ENCODE results near the gene BTN3A1. TPM values are rescaled to one million over a fixed set of nuclear protein-coding genes. Genes with fewer than 3 reads are reported as not detected.
"Not testable (repeated sequence)": the region's sequence is repeated elsewhere in the genome, so short reads cannot be mapped to it uniquely, and the experiment has no call there.

BTN3A1 gene
- total RNA-seq, 4 donors from 2014 or later: 12.3 to 29.3 (median 16.6) TPM

GRCh38 chr6:26367114-26367513, 35.0 kb upstream of the BTN3A1 start:
- Histone ChIP-seq H3K27me3 (no peaks in the 10 kb centered on the region), H3K4me1 (peaks cover 0 to 26% (median 15%) of the 10 kb centered on the region in 4 donors), H3K4me3 (no peak overlapping the region), H3K27ac (no peak overlapping the region), H3K9me3 (no peaks in the 10 kb centered on the region), H3K36me3 (peaks cover 0 to 26% (median 0%) of the 10 kb centered on the region in 3 donors)
- no peak for DNase-seq (ENCODE audit: low spot score in 2 of 2)
- no peak for TF ChIP-seq POLR2A (IDR thresholded peaks at IDR 0.05)
- TF ChIP-seq CTCF (IDR thresholded peaks at IDR 0.05): no peak
- TF ChIP-seq EP300 (IDR thresholded peaks at IDR 0.05): no peak
- 89 to 91% methylated on average over 3 of the region's 3 CpGs for WGBS, 2 donors

DNA sequence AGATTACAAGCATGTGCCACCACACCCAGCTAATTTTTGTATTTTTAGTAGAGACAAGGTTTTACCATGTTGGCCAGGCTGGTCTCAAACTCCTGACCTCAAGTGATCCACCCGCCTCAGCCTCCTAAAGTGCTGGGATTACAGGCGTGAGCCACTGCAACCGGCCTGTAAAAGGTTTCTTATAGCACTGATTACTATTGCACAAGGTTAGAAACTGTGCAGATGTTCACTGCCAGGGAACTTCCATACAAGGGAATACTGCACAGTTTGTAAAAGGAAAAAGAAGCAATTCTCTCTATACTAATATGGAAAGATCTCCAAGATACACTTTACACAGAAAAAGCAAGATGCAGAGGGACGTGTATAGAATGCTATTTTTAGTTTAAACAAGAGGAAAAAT, 30.3 kb upstream of the BTN3A1 start:
- H3K4me1 ChIP-seq; H3K27me3 ChIP-seq; DNase-seq (ENCODE audit: low spot score in 2 of 2); H3K27ac ChIP-seq; H3K4me3 ChIP-seq; H3K9me3 ChIP-seq: not testable (repeated sequence)
- WGBS, 2 donors: 75 to 77% methylated on average over 4 of the region's 4 CpGs
- H3K36me3 ChIP-seq: peaks cover 0 to 61% (median 6%) of the 10 kb centered on the region in 3 donors

DNA sequence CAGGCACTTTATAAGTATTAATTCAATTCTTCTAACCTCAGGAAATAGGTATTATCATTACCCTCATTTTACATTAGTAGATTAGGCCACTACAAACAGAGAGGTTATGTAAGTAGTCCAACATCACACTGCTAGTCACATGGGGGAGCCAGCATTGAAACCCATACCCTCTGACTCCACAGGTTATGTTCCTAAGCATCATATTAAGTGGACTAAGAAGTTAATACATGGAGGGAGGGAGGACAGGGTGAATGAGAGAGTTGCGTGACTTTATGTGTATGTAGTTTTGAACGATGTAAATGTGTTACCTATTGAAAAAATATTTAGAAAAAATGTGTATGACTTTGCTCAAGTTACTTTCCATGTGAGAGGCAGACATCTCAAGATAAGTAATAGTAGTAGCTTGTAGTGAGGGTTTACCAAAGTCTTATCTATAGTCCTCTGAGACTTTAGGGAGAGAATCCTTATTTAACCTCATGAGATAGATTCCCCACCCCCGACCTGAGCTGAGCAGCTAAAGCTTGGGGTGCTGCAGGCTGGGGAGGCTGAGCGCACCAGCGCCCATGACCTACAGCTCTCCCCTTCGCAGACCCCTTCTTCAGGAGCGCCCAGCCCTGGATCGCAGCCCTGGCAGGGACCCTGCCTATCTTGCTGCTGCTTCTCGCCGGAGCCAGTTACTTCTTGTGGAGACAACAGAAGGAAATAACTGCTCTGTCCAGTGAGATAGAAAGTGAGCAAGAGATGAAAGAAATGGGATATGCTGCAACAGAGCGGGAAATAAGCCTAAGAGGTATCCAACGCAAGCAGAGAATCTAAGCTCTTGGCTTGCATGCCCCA, 29.5 kb upstream of the BTN3A1 start:
- no peak for TF ChIP-seq POLR2A (IDR thresholded peaks at IDR 0.05)
- no peak for TF ChIP-seq CTCF (IDR thresholded peaks at IDR 0.05)
- no peak for TF ChIP-seq EP300 (IDR thresholded peaks at IDR 0.05)
- 92 to 93% methylated on average over 12 of the region's 12 CpGs for WGBS, 2 donors

DNA sequence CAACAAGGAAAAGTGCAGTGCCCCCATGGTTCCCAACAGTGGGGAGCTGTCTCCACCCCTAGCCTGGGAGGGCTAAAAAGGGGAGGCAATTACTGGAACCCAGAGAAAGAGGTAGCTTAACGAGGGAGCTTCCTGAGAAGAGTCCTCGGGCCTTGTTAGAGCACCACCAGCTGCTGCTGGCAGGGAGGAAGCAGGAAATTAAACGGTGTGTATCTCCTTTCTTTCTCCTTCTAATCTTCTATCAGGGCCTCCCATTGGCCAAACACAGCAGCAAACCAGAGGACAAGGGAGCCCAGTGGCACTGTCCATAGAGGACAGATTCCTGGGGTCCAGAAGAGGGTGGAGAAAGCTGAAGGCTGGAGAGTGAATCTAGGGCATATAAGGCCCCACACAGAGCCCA, 26.8 kb upstream of the BTN3A1 start:
- TF ChIP-seq POLR2A (IDR thresholded peaks at IDR 0.05) (no peak), CTCF (IDR thresholded peaks at IDR 0.05) (no peak), EP300 (IDR thresholded peaks at IDR 0.05) (no peak)
- Histone ChIP-seq H3K4me1 (peaks cover 0 to 10% (median 0%) of the 10 kb centered on the region in 4 donors), H3K4me3 (no peak overlapping the region), H3K36me3 (peaks cover 0 to 53% (median 6%) of the 10 kb centered on the region in 3 donors), H3K27me3 (no peaks in the 10 kb centered on the region), H3K9me3 (no peaks in the 10 kb centered on the region), H3K27ac (no peak overlapping the region)
- 50 to 59% methylated on average over 3 of the region's 3 CpGs for WGBS, 2 donors
- DNase-seq (ENCODE audit: low spot score in 2 of 2): no peak

More for the DNA sequence above, 29.5 kb upstream of the BTN3A1 start:
- no peaks in the 10 kb centered on the region for H3K9me3 ChIP-seq
- no peaks in the 10 kb centered on the region for H3K27me3 ChIP-seq
- peaks cover 0 to 65% (median 6%) of the 10 kb centered on the region in 3 donors for H3K36me3 ChIP-seq
- H3K4me3 ChIP-seq: no peak overlapping the region
- no peak overlapping the region for H3K27ac ChIP-seq
- H3K4me1 ChIP-seq: peaks cover 0 to 7% (median 2%) of the 10 kb centered on the region in 4 donors
- no peak for DNase-seq (ENCODE audit: low spot score in 2 of 2)

DNA sequence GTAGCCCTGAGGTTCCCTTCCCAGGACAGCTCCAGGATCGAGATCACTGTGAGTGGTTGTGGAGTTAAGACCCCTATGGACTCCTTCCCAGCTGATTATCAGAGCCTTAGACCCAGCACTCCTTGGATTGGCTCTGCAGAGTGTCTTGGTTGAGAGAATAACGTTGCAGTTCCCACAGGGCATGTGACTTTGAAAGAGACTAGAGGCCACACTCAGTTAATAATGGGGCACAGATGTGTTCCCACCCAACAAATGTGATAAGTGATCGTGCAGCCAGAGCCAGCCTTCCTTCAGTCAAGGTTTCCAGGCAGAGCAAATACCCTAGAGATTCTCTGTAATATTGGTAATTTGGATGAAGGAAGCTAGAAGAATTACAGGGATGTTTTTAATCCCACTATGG, 24.4 kb upstream of the BTN3A1 start:
- TF ChIP-seq EP300 (IDR thresholded peaks at IDR 0.05) (no peak), CTCF (IDR thresholded peaks at IDR 0.05) (no peak), POLR2A (IDR thresholded peaks at IDR 0.05) (no peak)
- H3K4me1 ChIP-seq: peaks cover 0 to 10% (median 0%) of the 10 kb centered on the region in 4 donors

DNA sequence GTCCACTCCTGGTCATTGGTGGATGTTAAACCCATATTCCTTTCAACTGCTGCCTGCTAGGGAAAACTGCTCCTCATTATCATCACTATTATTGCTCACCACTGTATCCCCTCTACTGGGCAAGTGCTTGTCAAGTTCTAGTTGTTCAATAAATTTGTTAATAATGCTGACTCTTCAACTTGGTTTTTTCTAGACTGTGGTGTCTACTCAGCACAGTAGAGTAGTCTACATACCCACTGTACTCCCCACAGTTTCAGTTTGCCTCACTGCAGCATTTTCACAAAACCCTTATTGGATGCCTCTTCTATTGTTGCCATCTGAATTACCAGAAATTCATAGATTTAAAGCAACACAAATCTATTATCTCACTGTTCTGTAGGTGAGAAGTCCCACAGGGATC, 23.9 kb upstream of the BTN3A1 start:
- H3K4me1 ChIP-seq; H3K4me3 ChIP-seq; H3K27ac ChIP-seq; H3K27me3 ChIP-seq; H3K9me3 ChIP-seq; DNase-seq (ENCODE audit: low spot score in 2 of 2): not testable (repeated sequence)
- H3K36me3 ChIP-seq: peaks cover 0 to 29% (median 6%) of the 10 kb centered on the region in 3 donors

More for the DNA sequence above, 24.4 kb upstream of the BTN3A1 start:
- Histone ChIP-seq H3K27me3 (no peaks in the 10 kb centered on the region), H3K9me3 (no peaks in the 10 kb centered on the region), H3K4me3 (no peak overlapping the region), H3K36me3 (peaks cover 0 to 33% (median 6%) of the 10 kb centered on the region in 3 donors), H3K27ac (no peak overlapping the region)
- WGBS, 2 donors: 50 to 63% methylated on average over 3 of the region's 3 CpGs
- DNase-seq (ENCODE audit: low spot score in 2 of 2): no peak

All from tibial nerve (tissue), 4 donors.